WTC11 (cell line): Measurements from ENCODE around the gene TNS4. TPM values are rescaled to one million over a fixed set of nuclear protein-coding genes. Genes with fewer than 3 reads are reported as not detected.
A peak's percentile ranks its signal among the peaks of the same experiment; 100 is the strongest.

Experiments
- ATAC-seq: fragments of 200-7000 bp; cut with Tn5 transposase; 2 replicates; pipeline ENCODE4 v1.10.0; 2021; ENCODE audit warnings: mild to moderate bottlenecking, moderate library complexity
- CTCF ChIA-PET: fragments of 300-600 bp; sonication (Branson Sonifier 250); formaldehyde crosslinking; loops from one replicate; lab custom pipeline; 2021; ENCODE audit warnings: antibody characterized with exemption; lab: Charles Lee
- POLR2A ChIA-PET: fragments of 350-600 bp; sonication (Branson Sonifier 250); formaldehyde crosslinking; loops from one replicate; lab custom pipeline; 2021; ENCODE audit warnings: antibody characterized with exemption; lab: Charles Lee
- DNase-seq: peaks from one replicate; pipeline ENCODE4 v3.0.0; 2021; ENCODE audit warnings: low spot score
- H3K27ac Mint-ChIP-seq: 2 replicates; pipeline ENCODE4 v1.8.0; 2021; ENCODE audit warnings: mixed read lengths
- H3K27me3 Mint-ChIP-seq: 2 replicates; pipeline ENCODE4 v1.8.0; 2021; ENCODE audit warnings: low read depth, mild to moderate bottlenecking, moderate library complexity, mixed read lengths
- H3K36me3 Mint-ChIP-seq: 2 replicates; pipeline ENCODE4 v1.8.0; 2021; ENCODE audit warnings: mixed read lengths
- H3K4me1 Mint-ChIP-seq: 2 replicates; pipeline ENCODE4 v1.8.0; 2022; ENCODE audit warnings: mixed read lengths
- H3K4me3 Mint-ChIP-seq: 2 replicates; pipeline ENCODE4 v1.8.0; 2021; ENCODE audit warnings: mild to moderate bottlenecking, moderate library complexity, mixed read lengths
- H3K9me3 Mint-ChIP-seq: 2 replicates; pipeline ENCODE4 v1.8.0; 2021; ENCODE audit warnings: mixed read lengths
- JAZF1 ChIP-seq: fragments of 250-450 bp; sonication (Bioruptor Pico); IDR thresholded peaks from 2 replicates; pipeline ENCODE4 v1.9.0; 2021; ENCODE audit warnings: moderate library complexity, mild to moderate bottlenecking, inconsistent platforms
- KAT7 ChIP-seq: sonication (generic); formaldehyde crosslinking; IDR thresholded peaks from 2 replicates; pipeline ENCODE4 v1.8.1; 2023; ENCODE audit warnings: missing genetic modification reagents, mild to moderate bottlenecking, borderline replicate concordance
- NFE2L1 ChIP-seq: sonication (generic); formaldehyde crosslinking; IDR thresholded peaks from 2 replicates; pipeline ENCODE4 v1.8.1; 2023; ENCODE audit warnings: missing genetic modification reagents
- NFYB ChIP-seq: sonication (generic); formaldehyde crosslinking; conservative IDR thresholded peaks from 2 replicates; pipeline ENCODE4 v1.8.0; 2022; ENCODE audit warnings: low read depth, missing genetic modification reagents
- NR1H2 ChIP-seq: sonication (generic); formaldehyde crosslinking; IDR thresholded peaks from 2 replicates; pipeline ENCODE4 v1.9.0; 2021; ENCODE audit warnings: mild to moderate bottlenecking, moderate library complexity, missing genetic modification reagents
- NR3C1 ChIP-seq: sonication (generic); formaldehyde crosslinking; conservative IDR thresholded peaks from 2 replicates; pipeline ENCODE4 v1.8.1; 2023; ENCODE audit warnings: low read depth, mild to moderate bottlenecking, missing genetic modification reagents
- RELA ChIP-seq: sonication (generic); formaldehyde crosslinking; IDR thresholded peaks from 2 replicates; pipeline ENCODE4 v1.8.1; 2022; ENCODE audit warnings: missing genetic modification reagents, mild to moderate bottlenecking, borderline replicate concordance
- SP1 ChIP-seq: sonication (generic); formaldehyde crosslinking; conservative IDR thresholded peaks from 2 replicates; pipeline ENCODE4 v1.8.1; 2022; ENCODE audit warnings: missing genetic modification reagents
- ZBTB21 ChIP-seq: sonication (generic); formaldehyde crosslinking; IDR thresholded peaks from 2 replicates; pipeline ENCODE4 v1.8.1; 2023; ENCODE audit warnings: mild to moderate bottlenecking, missing genetic modification reagents, borderline replicate concordance
- ZNF671 ChIP-seq: fragments of 250-450 bp; sonication (Bioruptor Pico); IDR thresholded peaks from 2 replicates; pipeline ENCODE4 v1.8.0; 2021; ENCODE audit warnings: mild to moderate bottlenecking
- total RNA-seq: library from RNA; stranded (reverse); gene quantifications from 3 replicates; pipeline ENCODE4 v1.2.3, GENCODE V29; 2021
- TF ChIP-seq, protein P1 (sequence below): fragments of 250-450 bp; sonication (Bioruptor Pico); IDR thresholded peaks from 2 replicates; pipeline ENCODE4 v1.8.0; 2021; ENCODE audit warnings: mild to moderate bottlenecking
- TF ChIP-seq, protein P2 (sequence below): fragments of 250-450 bp; sonication (Bioruptor Pico); IDR thresholded peaks from 2 replicates; pipeline ENCODE4 v1.9.0; 2021; ENCODE audit warnings: mild to moderate bottlenecking
- TF ChIP-seq, protein P3 (sequence below): sonication (generic); formaldehyde crosslinking; IDR thresholded peaks from 2 replicates; pipeline ENCODE4 v1.8.0; 2022; ENCODE audit warnings: mild to moderate bottlenecking, missing genetic modification reagents
- TF ChIP-seq, protein P4 (sequence below): fragments of 200-600 bp; IDR thresholded peaks from 2 replicates; pipeline ENCODE4 v1.8.0; 2022; ENCODE audit warnings: antibody characterized with exemption
- TF ChIP-seq, protein P5 (sequence below): sonication (generic); formaldehyde crosslinking; IDR thresholded peaks from 2 replicates; pipeline ENCODE4 v1.8.0; 2022; ENCODE audit warnings: missing genetic modification reagents

The TNS4 gene
- total RNA-seq, 1 experiment from 2014 or later, result 0.87 TPM

DNA sequence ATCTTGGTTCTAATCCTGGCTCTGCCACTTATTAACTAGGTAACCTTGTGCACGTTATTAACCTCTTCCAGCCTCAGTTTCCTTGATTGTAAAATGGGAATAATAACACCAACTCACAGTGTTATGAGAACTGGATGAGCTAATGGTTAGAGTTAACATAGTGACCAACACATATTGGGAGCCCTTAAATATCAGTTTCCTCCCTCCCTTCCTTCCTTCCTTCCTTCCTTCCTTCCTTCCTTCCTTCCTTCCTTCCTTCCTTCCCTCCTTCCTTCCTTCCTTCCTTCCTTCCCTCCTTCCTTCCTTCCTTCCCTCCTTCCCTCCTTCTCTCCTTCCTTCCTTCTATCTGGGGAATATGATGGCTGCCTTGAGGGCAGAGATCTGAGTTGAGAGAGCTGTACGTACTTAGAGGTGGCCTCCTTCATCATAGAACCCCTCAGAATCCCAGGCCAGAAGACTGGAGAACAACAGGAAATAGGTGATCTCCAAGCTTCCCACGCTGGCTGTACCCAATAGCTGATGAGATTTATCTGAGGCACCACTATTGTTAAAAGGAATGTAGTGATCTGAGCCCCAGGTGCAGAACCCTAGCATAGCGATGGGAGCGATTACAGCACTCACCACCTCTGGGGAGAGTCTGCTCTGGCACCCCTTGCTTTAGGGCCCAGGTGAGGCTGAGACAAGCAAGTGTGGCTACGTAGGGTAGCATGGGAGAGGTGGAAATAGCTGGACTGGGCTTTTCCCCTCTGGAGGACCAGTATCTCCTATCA lies 37.7 kb upstream of the TNS4 start:
- Mint-ChIP-seq H3K27ac (no peak overlapping the region), H3K4me1 (peaks cover 17% of the 10 kb centered on the region), H3K4me3 (no peak overlapping the region), H3K9me3 (no peaks in the 10 kb centered on the region), H3K36me3 (no peaks in the 10 kb centered on the region), H3K27me3 (no peaks in the 10 kb centered on the region; the same call in 1 of the 2 replicates)
- ATAC-seq, result 0 out of 2 replicates have a peak, but pooled peaks have one; percentile 22
- ChIA-PET POLR2A (interaction anchor here (0.6 kb wide), 1 partner anchor 170 kb away, joined by 4 read pairs; no protein-coding TSS in a partner anchor), CTCF (interaction anchor here (1.0 to 9.6 kb wide), 10 partner anchors 10 to 184 kb away, joined by 3 to 127 read pairs (median 7); partner anchors contain the start of gene IGFBP4)
- DNase-seq, result no peak
- TF ChIP-seq KAT7 (CRISPR knock-in tag) (no peak), RELA (CRISPR knock-in tag) (no peak), NFE2L1 (CRISPR knock-in tag) (no peak), JAZF1 (CRISPR knock-in tag) (no peak), NFYB (CRISPR knock-in tag) (no peak), NR3C1 (CRISPR knock-in tag) (no peak), SP1 (CRISPR knock-in tag) (no peak), ZBTB21 (CRISPR knock-in tag) (no peak), ZNF671 (CRISPR knock-in tag) (no peak), NR1H2 (no peak)
- TF ChIP-seq, protein P1, sequence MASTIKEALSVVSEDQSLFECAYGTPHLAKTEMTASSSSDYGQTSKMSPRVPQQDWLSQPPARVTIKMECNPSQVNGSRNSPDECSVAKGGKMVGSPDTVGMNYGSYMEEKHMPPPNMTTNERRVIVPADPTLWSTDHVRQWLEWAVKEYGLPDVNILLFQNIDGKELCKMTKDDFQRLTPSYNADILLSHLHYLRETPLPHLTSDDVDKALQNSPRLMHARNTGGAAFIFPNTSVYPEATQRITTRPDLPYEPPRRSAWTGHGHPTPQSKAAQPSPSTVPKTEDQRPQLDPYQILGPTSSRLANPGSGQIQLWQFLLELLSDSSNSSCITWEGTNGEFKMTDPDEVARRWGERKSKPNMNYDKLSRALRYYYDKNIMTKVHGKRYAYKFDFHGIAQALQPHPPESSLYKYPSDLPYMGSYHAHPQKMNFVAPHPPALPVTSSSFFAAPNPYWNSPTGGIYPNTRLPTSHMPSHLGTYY (CRISPR knock-in tag), result no peak
- TF ChIP-seq, protein P2, sequence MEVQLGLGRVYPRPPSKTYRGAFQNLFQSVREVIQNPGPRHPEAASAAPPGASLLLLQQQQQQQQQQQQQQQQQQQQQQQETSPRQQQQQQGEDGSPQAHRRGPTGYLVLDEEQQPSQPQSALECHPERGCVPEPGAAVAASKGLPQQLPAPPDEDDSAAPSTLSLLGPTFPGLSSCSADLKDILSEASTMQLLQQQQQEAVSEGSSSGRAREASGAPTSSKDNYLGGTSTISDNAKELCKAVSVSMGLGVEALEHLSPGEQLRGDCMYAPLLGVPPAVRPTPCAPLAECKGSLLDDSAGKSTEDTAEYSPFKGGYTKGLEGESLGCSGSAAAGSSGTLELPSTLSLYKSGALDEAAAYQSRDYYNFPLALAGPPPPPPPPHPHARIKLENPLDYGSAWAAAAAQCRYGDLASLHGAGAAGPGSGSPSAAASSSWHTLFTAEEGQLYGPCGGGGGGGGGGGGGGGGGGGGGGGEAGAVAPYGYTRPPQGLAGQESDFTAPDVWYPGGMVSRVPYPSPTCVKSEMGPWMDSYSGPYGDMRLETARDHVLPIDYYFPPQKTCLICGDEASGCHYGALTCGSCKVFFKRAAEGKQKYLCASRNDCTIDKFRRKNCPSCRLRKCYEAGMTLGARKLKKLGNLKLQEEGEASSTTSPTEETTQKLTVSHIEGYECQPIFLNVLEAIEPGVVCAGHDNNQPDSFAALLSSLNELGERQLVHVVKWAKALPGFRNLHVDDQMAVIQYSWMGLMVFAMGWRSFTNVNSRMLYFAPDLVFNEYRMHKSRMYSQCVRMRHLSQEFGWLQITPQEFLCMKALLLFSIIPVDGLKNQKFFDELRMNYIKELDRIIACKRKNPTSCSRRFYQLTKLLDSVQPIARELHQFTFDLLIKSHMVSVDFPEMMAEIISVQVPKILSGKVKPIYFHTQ, result no peak
- TF ChIP-seq, protein P3, sequence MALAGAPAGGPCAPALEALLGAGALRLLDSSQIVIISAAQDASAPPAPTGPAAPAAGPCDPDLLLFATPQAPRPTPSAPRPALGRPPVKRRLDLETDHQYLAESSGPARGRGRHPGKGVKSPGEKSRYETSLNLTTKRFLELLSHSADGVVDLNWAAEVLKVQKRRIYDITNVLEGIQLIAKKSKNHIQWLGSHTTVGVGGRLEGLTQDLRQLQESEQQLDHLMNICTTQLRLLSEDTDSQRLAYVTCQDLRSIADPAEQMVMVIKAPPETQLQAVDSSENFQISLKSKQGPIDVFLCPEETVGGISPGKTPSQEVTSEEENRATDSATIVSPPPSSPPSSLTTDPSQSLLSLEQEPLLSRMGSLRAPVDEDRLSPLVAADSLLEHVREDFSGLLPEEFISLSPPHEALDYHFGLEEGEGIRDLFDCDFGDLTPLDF (CRISPR knock-in tag), result no peak
- TF ChIP-seq, protein P4, sequence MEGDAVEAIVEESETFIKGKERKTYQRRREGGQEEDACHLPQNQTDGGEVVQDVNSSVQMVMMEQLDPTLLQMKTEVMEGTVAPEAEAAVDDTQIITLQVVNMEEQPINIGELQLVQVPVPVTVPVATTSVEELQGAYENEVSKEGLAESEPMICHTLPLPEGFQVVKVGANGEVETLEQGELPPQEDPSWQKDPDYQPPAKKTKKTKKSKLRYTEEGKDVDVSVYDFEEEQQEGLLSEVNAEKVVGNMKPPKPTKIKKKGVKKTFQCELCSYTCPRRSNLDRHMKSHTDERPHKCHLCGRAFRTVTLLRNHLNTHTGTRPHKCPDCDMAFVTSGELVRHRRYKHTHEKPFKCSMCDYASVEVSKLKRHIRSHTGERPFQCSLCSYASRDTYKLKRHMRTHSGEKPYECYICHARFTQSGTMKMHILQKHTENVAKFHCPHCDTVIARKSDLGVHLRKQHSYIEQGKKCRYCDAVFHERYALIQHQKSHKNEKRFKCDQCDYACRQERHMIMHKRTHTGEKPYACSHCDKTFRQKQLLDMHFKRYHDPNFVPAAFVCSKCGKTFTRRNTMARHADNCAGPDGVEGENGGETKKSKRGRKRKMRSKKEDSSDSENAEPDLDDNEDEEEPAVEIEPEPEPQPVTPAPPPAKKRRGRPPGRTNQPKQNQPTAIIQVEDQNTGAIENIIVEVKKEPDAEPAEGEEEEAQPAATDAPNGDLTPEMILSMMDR, result no peak
- TF ChIP-seq, protein P5, sequence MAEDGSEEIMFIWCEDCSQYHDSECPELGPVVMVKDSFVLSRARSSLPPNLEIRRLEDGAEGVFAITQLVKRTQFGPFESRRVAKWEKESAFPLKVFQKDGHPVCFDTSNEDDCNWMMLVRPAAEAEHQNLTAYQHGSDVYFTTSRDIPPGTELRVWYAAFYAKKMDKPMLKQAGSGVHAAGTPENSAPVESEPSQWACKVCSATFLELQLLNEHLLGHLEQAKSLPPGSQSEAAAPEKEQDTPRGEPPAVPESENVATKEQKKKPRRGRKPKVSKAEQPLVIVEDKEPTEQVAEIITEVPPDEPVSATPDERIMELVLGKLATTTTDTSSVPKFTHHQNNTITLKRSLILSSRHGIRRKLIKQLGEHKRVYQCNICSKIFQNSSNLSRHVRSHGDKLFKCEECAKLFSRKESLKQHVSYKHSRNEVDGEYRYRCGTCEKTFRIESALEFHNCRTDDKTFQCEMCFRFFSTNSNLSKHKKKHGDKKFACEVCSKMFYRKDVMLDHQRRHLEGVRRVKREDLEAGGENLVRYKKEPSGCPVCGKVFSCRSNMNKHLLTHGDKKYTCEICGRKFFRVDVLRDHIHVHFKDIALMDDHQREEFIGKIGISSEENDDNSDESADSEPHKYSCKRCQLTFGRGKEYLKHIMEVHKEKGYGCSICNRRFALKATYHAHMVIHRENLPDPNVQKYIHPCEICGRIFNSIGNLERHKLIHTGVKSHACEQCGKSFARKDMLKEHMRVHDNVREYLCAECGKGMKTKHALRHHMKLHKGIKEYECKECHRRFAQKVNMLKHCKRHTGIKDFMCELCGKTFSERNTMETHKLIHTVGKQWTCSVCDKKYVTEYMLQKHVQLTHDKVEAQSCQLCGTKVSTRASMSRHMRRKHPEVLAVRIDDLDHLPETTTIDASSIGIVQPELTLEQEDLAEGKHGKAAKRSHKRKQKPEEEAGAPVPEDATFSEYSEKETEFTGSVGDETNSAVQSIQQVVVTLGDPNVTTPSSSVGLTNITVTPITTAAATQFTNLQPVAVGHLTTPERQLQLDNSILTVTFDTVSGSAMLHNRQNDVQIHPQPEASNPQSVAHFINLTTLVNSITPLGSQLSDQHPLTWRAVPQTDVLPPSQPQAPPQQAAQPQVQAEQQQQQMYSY (CRISPR knock-in tag), result no peak
